GM18909 (cell line): ENCODE results near the gene KRT34.
"Not testable (repeated sequence)": the region's sequence is repeated elsewhere in the genome, so short reads cannot be mapped to it uniquely, and the experiment has no call there.

ENCODE experiments used
- ATAC-seq: cut with Tn5 transposase; IDR thresholded peaks from one replicate; pipeline ENCODE4 v1.9.1; 2021; ENCODE audit warnings: mild to moderate bottlenecking; ENCODE audit not compliant: unreplicated experiment, poor library complexity

KRT34 gene

GRCh38 chr17:41369023-41369422 is 13.1 kb downstream of the KRT34 start:
- no peak for ATAC-seq

- no peak for ATAC-seq
Observed at GRCh38 chr17:41367426-41368075, 14.6 kb downstream of the KRT34 start.

- no peak for ATAC-seq
Observed at GRCh38 chr17:41366070-41366469, 16.0 kb downstream of the KRT34 start.

- ATAC-seq: no peak
Observed at GRCh38 chr17:41363881-41364280, 18.2 kb downstream of the KRT34 start.

- no peak for ATAC-seq
Observed at GRCh38 chr17:41360296-41360995, 21.7 kb downstream of the KRT34 start.

- ATAC-seq: no peak
Observed at GRCh38 chr17:41354536-41354935, 27.6 kb downstream of the KRT34 start.

- no peak for ATAC-seq
Observed at GRCh38 chr17:41352597-41353366, 29.3 kb downstream of the KRT34 start.

- no peak for ATAC-seq
Observed at GRCh38 chr17:41351177-41351576, 30.9 kb downstream of the KRT34 start.

- not testable (repeated sequence) for ATAC-seq
Observed at GRCh38 chr17:41350381-41350878, 31.7 kb downstream of the KRT34 start, which contains the start of gene KRT33A. KRT33A (minus strand) TSS chr17:41350828; CDS start chr17:41350767, 61 bp downstream.

- no peak for ATAC-seq
Observed at GRCh38 chr17:41347869-41348760, 34.0 kb downstream of the KRT34 start.

- not testable (repeated sequence) for ATAC-seq
Observed at GRCh38 chr17:41346421-41346820, 35.7 kb downstream of the KRT34 start.

- ATAC-seq: no peak
Observed at GRCh38 chr17:41345992-41346391, 36.1 kb downstream of the KRT34 start.

GRCh38 chr17:41343029-41343428 is 39.1 kb downstream of the KRT34 start:
- ATAC-seq: no peak

GRCh38 chr17:41340934-41341861 is 40.9 kb downstream of the KRT34 start:
- ATAC-seq: peak; percentile 40

- peak; percentile 39 for ATAC-seq
Observed at GRCh38 chr17:41340494-41340893, 41.6 kb downstream of the KRT34 start.

GRCh38 chr17:41339571-41340172 is 42.4 kb downstream of the KRT34 start:
- ATAC-seq: no peak

- peak; percentile 45 for ATAC-seq
Observed at GRCh38 chr17:41338961-41339485, 43.1 kb downstream of the KRT34 start.

- no peak for ATAC-seq
Observed at GRCh38 chr17:41335747-41336146, 46.4 kb downstream of the KRT34 start.
